Endothelial cell of umbilical vein (primary cell): Measurements from ENCODE around the gene ZNF530.

ENCODE experiments used
- EZH2 ChIP-seq: IDR thresholded peaks from 2 replicates; pipeline ENCODE4 v1.6.1; 2012; ENCODE audit warnings: borderline replicate concordance, low read depth, mild to moderate bottlenecking, moderate library complexity, low read length, inconsistent platforms; ENCODE audit not compliant: severe bottlenecking
- GATA2 ChIP-seq: IDR thresholded peaks from 2 replicates; pipeline ENCODE4 v1.7.0; 2011; ENCODE audit warnings: low read depth, mild to moderate bottlenecking, moderate library complexity, mixed read lengths, low read length; ENCODE audit not compliant: insufficient read length, insufficient read depth
- JUN ChIP-seq: IDR thresholded peaks from 2 replicates; pipeline ENCODE4 v1.6.1; 2011; ENCODE audit warnings: borderline replicate concordance, low read depth; ENCODE audit not compliant: insufficient read length, insufficient read depth
- POLR2A ChIP-seq: IDR thresholded peaks from 2 replicates; pipeline ENCODE4 v1.6.1; 2012; ENCODE audit warnings: low read depth, mild to moderate bottlenecking, control low read depth, low read length
- POLR2AphosphoS5 ChIP-seq: IDR thresholded peaks from 2 replicates; pipeline ENCODE4 v1.6.1; 2012; ENCODE audit warnings: low read depth, mild to moderate bottlenecking, control low read depth, low read length, moderate library complexity; ENCODE audit not compliant: insufficient read depth
- TF ChIP-seq, protein P1 (sequence below), 2 donors: IDR thresholded peaks; 1 replicate in 1 of 2; 2 replicates in 1 of 2; pipeline ENCODE4 v1.5.1; 2011; ENCODE audit warnings: low read length in 2 of 2, mild to moderate bottlenecking in 2 of 2, moderate library complexity in 2 of 2, control low read depth in 1 of 2, inconsistent platforms in 1 of 2, low read depth in 1 of 2; ENCODE audit not compliant: insufficient read depth in 1 of 2; ENCODE audit errors: extremely low read depth in 1 of 2
- TF ChIP-seq, protein P2 (sequence below): IDR thresholded peaks from 2 replicates; pipeline ENCODE4 v1.6.1; 2011; ENCODE audit not compliant: insufficient read depth, insufficient read length

DNA sequence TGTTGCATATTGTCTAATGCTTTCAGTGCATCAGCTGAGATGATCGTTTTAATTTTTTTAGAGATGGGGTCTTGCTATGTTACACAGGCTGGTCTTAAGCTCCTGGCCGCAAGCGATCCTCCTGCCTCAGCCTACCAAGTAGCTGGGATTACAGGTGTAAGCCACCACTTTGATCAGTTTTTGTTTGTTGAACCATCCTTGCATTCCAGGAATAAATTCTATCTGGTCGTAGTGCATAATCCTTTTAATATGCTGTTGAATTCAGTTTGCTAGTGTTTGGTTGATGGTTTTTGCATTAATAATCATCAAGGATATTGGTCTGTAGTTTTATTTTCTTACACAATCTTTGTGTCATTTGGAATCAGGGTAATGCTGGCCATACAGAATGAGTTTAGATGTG, 37.7 kb downstream of the ZNF530 start:
- TF ChIP-seq POLR2A (no peak), JUN (no peak), POLR2AphosphoS5 (no peak), EZH2 (no peak), GATA2 (no peak)
- TF ChIP-seq, protein P1, sequence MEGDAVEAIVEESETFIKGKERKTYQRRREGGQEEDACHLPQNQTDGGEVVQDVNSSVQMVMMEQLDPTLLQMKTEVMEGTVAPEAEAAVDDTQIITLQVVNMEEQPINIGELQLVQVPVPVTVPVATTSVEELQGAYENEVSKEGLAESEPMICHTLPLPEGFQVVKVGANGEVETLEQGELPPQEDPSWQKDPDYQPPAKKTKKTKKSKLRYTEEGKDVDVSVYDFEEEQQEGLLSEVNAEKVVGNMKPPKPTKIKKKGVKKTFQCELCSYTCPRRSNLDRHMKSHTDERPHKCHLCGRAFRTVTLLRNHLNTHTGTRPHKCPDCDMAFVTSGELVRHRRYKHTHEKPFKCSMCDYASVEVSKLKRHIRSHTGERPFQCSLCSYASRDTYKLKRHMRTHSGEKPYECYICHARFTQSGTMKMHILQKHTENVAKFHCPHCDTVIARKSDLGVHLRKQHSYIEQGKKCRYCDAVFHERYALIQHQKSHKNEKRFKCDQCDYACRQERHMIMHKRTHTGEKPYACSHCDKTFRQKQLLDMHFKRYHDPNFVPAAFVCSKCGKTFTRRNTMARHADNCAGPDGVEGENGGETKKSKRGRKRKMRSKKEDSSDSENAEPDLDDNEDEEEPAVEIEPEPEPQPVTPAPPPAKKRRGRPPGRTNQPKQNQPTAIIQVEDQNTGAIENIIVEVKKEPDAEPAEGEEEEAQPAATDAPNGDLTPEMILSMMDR (IDR thresholded peaks at IDR 0.05; ENCODE audit: extremely low read depth in 1 of 2, insufficient read depth in 1 of 2, low read depth in 1 of 2, low read length in 2 of 2), result no peak
- TF ChIP-seq, protein P2, sequence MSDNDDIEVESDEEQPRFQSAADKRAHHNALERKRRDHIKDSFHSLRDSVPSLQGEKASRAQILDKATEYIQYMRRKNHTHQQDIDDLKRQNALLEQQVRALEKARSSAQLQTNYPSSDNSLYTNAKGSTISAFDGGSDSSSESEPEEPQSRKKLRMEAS, result no peak
